GM19351 (cell line): ENCODE results near the gene ATOH8.

Experiments
- ATAC-seq: cut with Tn5 transposase; IDR thresholded peaks from one replicate; pipeline ENCODE4 v1.9.1; 2021; ENCODE audit warnings: mild to moderate bottlenecking, moderate library complexity; ENCODE audit not compliant: unreplicated experiment

The ATOH8 gene

DNA sequence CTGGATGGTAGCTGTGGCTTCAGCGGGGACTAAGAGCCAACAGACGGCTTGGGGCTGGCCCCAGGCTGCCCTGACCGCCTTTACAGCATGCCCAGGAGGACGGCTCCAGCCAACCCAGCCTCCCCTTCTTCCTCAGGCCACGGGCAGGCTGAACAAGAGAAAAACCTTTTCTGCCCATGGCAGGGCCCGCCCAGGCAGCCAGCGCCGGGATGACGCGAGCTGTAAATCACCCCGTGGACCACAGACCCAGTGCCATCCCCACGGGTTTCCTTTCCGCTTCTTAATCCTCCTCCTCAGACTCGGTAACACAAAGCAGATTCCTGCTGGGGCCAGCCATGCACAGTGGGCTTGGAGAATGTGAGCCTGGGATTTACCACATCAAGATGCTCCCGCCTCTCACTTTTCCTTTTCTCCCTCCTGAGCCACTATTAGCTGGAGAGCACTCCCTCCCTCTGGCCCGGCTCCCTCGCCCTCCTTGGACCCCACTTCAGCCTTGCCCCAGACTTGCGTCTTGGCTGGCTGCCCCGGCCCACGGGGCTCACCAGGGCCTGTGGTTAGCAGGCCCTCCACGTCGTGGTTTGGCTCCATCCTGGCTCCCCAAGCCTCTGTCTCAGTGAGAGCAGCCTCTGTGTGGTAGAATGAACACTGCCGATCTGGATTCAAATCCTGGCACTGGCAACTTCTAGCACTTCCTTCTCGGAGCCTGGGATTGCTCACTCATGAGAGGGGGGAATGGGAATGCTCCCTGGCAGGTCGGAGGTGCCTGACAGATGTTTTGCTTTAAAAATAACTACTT lies 31.4 kb downstream of the ATOH8 start:
- ATAC-seq = no peak

DNA sequence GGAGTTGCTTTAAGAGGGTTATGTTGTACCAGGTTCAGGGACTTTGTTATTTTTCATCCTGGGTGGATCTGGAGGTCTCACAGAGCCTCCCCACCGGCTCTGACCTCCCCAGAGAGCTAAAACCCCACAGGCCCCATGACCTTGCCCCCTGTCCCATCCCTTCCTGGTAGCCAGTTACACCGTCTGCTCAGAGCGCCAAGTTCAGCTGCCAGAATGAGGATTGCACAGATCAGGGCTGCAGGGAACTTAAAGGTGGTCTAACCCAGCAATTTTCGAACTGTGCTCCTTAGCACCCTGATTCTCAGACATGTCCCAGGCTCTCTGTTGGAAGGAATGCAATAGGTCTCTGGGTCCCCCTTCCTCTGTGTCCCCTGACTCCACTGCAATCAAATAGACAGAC lies 32.1 kb downstream of the ATOH8 start:
- no peak for ATAC-seq

GRCh38 chr2:85786444-85786843 lies 32.7 kb downstream of the ATOH8 start:
- ATAC-seq = no peak

DNA sequence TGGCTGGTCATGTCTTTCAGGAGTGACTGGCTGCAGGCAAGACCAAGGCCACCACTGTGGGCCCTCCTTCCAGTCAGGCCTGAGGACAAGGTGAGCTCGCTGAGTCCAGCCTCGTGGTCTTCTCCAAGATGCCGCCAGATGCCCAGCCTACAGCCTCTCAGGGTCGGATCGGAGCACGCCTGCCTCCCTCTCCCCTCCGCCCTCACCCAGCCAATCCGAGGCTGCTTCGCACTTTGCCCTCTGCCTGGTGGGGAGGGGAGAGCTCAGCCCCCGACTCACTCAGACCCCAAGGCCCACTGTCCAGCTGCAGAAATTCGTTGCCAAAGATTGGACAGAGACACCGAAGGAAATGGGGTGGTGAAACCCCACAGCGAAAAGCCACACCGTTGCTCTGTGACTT lies 33.1 kb downstream of the ATOH8 start:
- no peak for ATAC-seq

GRCh38 chr2:85787282-85787980 lies 33.6 kb downstream of the ATOH8 start:
- ATAC-seq = no peak

DNA sequence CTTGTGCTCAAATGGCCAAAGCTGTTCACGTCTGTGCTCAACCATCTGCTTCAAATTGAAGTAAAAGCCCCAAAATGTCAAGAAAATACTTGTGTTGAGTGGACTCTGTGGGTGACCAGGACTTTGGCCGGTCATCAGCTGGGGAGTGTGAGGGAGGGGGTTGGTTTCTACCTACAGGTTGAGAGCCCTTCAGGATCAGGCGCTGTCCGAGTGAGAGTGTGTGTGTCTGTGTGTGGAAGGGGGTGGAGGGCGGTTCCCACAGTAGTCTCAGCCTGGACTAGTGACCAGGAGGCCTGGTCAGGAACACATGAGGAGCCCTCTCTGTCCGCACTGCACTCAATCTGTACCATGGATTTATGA lies 34.2 kb downstream of the ATOH8 start:
- ATAC-seq = no peak

GRCh38 chr2:85788603-85789002 lies 34.8 kb downstream of the ATOH8 start:
- no peak for ATAC-seq

- no peak for ATAC-seq
Observed at GRCh38 chr2:85789271-85789670, 35.5 kb downstream of the ATOH8 start.

GRCh38 chr2:85790032-85790431 lies 36.2 kb downstream of the ATOH8 start:
- no peak for ATAC-seq

- no peak for ATAC-seq
Observed at GRCh38 chr2:85790499-85791188, 36.9 kb downstream of the ATOH8 start.

DNA sequence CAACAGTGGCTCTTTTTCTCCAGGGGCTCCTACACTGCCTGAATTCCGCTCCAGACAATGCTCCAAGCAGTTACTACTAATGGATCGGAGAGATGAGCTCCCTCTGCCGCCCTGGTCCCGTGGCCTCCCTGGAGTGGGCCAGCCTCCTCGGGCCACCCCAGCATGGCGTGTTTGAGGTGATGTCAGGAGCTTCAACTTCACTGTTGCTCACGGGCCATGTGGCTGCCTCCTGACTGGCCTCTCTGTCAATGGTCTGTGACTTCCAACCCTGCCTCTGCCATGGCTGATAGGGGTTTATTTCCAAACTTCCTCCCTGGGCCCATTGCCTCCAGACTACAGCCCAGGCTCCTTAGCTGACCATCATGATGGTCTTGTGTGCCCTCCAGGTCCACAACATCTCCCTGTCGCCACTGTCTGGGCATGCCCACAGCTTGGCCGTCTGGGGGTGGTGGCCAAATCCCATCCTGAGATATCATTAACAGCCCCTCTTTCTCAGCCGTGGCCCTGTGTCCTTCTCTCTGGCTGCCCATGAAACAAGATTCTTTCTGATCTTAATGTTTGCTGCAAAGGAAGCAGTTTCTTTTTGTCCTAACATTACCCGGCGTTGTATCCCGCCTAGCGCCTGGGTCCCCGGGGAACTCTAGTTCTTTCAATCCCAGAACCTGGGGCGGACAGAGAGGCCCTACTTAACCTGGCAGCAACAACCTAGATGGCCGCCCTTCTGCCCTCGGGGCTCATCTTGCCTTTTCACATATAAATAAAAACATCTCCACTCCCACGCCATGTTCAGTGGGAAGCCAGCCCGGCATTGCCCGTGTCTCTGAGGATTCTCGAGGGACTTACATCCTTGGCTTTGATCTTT lies 38.1 kb downstream of the ATOH8 start:
- ATAC-seq = no peak

DNA sequence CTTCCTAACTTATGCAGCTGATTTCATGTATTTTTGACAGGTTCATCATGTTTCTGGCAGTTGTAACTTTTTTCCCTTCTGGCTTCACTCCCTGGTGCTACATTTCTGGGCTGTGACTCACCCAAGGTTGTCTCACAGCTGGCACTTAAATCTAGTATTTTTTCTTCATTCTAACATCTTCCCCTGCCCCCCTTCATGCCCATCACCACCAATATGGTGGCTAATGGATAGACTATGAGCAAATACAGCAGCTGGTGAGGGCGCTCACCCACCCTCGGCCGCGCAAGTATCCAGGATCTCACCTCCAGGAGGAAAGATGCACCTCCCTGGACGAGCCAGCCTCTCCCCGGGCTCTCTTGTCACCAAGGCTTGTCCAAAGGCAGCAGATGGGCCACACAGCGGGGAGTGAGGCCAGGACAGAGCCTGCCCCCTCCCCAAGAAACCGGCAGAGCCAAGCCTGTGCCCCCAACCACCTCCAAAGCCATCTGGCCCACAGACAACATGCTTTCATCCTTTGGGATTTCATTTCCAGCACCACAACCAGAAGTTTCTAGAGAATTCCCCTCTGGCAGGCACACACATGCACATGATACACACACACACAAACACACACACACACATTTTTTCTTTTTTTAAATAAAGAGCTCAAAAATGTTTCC lies 39.1 kb downstream of the ATOH8 start:
- ATAC-seq = no peak

- ATAC-seq = no peak
Observed at GRCh38 chr2:85793584-85793983, 39.8 kb downstream of the ATOH8 start.

DNA sequence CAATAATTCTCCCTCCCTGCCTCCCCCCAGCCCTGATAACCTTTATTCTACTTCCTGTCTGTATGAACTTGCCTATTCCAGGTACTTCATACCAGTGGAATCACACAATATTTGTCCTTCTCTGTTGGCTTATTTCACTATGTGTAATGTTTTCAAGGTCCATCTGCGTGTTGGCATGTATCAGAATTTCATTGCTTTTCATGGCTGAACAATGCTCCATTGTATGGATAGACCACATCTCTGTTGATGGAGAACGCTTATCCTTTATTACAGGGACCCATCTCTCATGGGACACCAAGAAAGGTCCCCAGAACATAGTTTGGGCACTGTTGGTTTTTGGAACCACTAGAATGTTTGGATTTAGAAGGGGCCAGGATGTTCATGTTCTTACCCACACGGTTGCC lies 40.2 kb downstream of the ATOH8 start:
- ATAC-seq = no peak

GRCh38 chr2:85794491-85795121 lies 40.8 kb downstream of the ATOH8 start:
- no peak for ATAC-seq

DNA sequence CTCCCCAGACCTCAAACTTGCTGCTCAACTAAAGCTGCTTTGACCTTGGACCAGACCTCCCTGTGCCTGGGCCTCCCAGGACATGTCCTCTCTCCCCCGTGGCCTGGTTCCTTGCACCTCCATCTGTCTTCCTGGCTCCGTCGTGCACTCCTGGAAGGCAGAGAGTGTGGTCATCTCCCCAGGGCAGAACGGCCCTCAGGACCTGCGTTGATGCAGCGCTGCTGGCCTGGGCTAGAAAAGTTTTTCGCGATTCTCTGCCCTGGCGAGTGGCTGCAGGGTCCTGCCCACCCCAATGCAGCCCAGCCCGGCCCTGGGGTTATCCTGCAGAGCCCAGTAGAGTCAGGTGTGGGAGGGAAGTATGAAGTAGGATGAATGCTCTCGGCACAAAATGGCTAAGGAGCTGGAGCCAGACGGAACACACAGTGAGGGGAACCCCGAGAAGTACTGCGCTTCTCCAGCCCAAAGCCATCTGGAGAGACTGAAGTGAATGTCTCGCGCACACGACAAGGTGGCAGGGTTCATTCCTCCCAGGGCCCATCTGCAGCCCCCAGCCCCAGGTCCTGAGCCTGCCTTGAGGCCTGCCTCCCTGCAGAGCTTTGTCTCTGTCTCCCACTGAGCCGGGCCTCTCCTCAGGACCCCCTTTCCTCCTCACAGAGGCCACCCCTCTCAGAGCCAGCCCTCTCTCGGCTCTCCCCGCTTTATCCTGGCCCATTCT lies 41.7 kb downstream of the ATOH8 start:
- no peak for ATAC-seq

DNA sequence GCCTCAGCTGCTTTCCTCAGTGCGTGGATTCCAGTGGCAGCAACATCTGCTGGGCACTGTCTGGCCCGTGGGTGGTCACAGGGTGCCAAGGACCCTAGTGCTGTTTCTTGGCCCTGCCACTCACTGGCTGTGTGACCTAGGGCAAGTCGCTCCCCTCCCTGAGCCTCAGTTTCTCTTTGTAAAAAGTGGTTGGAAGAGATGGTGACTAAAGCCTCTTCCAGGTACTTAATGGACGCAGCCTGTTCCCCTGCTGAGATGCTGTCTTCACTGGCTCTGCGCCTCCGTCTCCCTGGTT lies 42.2 kb downstream of the ATOH8 start:
- ATAC-seq = no peak

DNA sequence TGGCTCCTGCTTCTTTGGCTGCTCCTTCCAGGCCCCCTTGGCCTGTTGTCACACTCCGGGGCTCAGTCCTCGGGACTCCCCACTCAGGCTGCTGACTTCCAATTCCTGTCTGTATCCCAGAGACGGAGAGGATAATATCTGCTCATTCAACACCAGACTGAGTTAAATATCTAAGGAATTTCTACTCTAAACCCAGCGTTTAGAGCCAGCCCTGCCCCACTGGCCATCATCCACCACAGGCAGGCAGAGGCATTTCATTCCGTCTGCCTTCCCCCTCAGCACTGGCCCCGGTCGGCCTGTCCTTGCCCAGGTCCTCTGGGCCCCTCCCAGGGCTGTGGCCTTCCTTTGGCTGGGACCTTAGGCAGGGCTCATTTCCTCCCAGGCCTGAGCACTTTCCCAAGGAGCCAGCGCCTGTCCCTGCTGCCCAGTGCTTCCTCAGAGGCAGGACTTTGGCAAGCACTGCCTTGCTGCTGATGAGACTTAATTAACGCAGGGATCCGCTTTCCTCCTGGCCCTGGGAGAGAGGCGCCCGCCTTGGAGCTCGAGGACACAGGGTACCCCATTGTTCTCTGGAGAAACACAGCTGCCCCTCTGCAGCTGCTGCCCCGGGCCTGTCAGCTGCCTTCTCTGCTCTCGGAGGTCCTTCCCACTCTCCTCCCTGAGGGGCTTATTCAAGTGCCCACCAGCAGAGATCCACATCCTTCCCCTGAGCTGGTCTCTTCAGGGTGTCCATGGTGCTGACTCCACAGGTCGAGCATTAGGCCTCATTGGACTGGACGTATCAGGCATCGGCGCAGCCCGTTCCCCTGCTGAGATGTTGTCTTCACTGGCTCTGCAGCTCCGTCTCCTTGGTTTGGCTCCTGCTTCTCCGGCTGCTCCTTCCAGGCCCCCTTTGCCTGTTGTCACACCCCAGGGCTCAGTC lies 42.8 kb downstream of the ATOH8 start:
- no peak for ATAC-seq

- ATAC-seq = no peak
Observed at GRCh38 chr2:85797263-85797660, 43.5 kb downstream of the ATOH8 start.
